GM21367 (cell line): ENCODE measurements around the gene GFAP.

Experiments used
- ATAC-seq: cut with Tn5 transposase; IDR thresholded peaks from one replicate; pipeline ENCODE4 v1.9.1; 2021; ENCODE audit not compliant: unreplicated experiment

GFAP gene

DNA sequence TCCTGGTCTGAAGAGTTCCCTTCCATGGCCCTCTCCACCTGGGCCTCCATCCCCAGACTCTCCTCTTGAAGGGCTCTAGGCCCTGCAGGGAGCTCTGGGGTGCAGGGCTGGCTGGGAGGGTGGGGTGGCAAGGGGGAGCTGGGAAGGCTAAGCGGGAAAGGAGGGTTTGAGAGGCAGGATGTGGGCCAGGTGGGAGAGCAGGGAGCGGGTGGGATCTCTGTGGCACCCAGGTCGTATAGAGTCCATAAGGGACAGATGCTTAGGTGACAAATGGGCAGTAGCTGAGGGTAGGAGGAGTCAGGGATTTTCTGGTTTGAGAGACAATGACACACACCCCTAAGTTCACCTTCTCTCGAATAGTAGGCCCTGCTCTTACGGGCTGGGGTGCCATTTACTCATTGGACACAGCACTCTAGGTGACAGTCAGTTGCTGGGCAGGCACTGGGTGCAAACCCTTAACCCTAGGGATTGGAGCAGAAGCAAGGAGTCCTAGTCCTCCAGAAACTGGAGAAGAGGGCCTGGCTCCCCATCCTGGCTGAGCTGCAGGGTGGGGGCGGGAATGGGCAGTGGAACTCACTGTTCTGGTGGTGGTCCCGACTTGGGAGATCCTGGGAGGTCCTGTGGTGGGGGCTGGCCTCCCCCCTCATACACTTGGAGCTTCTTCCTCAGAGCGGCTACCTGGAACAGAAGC is 16.9 kb upstream of the GFAP start:
- no peak for ATAC-seq

- no peak for ATAC-seq
These were observed 16.1 kb upstream of the GFAP start for GRCh38 chr17:44931376-44931775.

DNA sequence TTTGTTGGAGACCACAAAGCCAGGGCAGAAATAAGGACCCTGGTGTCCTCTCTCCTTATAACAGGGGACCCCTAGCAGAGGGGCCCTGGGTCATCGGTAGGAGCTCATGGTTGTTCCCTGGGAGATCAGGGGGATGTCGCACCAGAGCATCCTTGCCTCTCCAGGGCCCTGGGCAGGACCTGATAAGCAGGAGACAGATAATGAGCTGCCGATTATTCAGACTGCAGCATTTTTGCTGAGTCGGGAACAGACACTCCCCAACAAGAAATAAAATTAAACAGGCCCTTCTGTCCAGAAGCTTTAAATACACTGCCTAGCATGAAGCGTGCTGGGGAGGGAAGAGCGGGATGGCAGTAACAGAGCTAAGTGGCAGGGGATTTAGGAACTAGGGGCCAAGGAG is 15.4 kb upstream of the GFAP start:
- ATAC-seq, result no peak

DNA sequence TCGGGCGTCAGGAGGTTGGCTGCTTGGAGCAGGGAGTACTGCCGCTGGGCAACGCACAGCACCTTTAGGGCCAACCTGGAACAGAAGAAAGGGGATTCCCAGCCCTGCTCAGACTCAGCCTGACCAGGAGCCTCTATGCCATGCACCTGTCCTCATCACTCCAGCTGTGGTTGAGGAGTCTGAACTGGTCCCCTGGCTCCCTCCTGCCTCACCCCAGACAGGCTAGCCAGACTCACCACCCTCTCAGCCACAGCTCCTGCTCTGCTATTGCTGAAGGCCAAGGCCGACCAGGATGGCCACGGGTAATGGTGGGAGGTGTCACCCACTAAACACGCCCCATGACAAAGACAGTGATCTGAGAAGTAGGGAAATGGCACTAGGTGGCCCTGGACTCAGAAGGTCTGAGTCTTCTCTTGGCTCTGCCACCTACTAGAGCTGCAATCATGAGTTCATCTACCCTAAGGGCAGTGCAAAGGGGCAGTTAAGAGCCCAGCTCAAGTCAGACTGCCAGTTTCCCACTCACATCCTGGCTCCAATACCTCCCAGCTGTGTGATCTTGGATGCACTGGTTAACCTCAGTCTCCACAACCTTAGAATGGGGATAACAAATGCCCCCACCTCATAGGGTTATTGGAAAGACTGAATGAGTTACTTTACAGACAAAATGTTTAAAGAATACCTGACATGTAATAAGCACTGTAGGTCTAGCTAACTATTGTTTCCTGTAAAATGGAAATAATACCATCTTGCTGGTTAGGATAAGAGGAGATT is 13.8 kb upstream of the GFAP start:
- no peak for ATAC-seq

DNA sequence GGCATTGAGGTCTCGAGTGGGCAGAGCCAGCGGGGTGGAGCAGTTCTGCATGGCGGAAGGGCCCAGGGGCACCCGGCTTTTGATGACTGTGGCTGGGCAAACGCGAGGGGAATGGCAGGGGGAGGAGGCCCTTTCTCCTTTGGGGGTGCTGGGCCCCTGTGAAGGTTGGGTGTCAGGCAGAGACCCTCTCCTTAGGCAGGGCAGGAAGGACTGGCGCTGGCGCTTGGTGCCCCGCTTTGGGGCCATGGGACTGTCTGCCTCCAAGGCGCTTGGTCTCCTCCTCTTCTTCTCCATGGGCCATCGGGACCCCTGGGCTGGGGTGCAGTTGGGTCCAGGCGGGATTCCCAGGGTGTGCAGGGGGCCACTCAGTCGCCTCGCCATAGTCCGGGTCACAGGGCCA is 12.8 kb upstream of the GFAP start:
- no peak for ATAC-seq

- ATAC-seq, result no peak
These were observed 12.4 kb upstream of the GFAP start for GRCh38 chr17:44927696-44928095.

DNA sequence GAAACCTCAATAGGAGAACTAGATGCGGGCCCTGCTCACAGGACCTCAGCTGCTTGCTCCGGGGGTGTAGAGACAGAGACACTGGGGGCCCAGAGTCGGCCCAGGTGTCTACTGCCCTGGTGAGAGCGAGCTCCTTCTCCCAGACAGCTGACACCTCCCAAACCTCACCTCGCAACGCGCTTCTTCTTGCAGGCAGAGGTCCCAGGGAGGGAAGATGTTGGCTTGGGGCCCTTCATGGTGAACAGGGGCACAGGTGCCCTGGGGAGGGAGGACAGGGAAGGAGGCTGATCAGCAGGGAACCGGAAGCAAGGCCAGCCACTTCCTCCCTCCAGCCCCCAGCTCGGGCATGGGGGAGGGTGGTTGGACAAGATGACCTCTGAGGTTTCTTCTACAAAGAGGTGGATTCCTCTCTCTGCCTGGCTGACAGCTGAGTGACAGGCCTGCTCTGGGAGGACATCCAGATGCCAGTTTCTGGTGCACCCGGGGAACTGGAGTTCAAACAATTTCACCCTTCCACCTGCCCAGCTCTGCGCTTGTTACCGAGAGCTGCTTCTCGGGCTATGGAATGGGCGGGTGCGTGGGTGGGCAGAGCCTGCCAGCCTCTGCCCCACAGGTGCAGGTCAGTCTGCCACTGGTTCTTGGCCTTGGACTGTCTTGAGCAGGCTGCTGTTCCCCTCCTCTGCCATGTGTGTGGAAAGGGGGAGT is 11.7 kb upstream of the GFAP start:
- ATAC-seq, result no peak

GRCh38 chr17:44925731-44926697 is 10.7 kb upstream of the GFAP start:
- no peak for ATAC-seq

GRCh38 chr17:44924107-44924544 is 8.8 kb upstream of the GFAP start:
- no peak for ATAC-seq

DNA sequence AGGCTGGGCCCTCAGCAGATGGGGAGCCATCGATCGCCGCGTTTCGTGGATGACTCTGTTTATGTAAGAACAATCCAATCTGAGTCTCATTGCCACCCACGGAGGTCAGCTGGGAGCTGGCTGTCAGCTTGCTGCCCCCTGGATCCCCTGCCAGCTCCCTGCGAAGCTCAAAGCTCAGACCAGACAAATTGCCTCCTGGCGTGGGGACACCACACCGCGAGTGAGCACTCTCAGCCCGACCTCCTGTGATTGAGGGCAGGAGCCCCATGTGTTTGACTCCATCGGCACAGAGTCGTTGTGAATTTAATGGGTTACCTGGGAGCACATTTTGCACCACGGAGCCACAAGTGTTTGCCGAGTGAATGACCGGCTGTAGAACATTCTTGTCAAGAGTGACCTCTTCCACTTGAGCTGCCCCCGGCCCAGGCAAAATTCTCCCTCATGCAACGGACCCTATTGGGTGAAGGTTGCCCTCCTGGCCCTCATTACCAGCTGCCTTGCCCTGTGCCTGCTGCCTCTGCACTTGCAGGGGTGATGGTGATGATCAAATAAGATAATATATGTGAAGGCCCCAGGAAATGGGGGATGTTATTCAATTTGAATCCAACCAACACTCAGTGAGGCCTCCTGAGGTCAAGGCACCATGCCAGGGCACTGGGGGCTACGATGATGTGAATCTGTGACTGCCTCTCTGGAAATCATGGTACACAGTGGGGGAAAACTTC is 7.6 kb upstream of the GFAP start:
- ATAC-seq, result no peak

DNA sequence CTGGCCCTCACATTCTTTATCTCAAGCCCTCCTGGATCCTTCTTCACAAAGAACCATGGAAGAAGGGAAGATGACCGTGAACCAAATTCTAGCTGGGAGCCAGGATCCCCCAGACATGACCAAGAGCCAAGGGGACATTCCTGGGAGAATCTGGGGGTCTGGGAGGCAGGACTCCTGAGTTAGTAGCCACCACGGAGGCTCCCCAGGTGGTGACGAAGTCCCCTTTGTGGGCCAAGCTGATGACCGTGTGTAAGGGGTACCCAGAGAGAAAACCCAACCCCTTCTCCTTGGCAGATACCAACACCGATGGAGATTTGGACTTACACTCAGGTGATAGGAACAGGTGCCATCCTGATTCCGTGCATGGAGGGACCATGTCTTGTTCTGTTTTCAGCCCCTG is 6.8 kb upstream of the GFAP start:
- ATAC-seq, result no peak

DNA sequence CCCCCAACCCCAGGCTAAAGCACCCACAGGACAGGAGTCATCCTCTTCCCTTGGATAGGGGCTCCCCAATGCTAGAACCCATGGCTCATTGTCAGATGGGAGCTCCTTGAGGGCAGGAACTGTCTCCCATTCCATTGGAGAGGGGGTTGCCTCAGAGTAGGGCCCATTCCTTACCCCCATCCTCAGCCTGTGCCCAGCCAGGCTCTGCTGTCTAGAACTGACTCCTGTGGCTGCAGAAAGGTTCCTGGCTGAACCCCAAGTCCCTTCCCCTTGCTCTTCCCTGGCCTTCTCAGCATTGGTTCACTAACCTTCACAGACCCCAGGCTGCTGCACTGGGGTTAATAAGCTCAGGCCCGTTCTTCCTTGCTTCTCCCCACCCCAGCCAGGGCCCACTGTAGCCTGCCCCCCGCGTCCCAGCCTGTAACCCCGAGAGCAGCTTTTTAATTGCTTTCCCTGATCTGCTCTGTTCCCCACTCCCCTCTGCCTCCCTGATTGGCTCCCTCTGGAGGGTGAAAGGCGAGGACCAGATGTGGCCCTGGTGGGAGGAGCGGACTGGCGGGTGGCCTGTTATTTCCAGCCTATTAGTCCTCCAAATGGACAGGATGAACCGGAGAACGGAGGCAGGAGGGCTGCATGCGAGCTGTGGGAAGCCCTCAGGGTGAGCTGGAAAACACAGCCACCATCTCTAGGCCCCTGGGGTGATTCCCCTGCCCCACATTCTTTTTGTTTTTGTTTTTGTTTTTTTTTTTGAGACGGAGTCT is 6.0 kb upstream of the GFAP start:
- ATAC-seq, result no peak

DNA sequence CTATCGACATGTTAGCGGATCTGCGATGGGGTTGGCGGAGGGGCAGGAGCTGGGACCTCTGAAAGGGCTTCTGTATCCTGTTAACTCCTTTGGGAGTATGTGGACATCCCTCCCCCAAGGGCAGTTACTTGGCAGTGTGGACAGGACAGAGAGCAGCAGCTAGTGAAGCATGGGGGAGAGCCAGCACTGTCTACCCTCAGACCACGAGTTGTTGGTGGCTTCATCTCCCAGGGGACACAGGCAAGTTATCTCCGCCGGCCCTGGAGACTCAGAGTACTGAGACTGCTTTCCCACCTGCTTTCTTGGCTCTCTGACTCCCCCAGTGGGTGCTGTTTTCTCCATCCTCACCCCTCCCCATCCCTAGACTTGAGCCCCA is 5.3 kb upstream of the GFAP start:
- ATAC-seq, result no peak

- ATAC-seq, result no peak
These were observed 4.7 kb upstream of the GFAP start for GRCh38 chr17:44919885-44920564.

GRCh38 chr17:44919411-44919810 is 4.1 kb upstream of the GFAP start:
- no peak for ATAC-seq

- no peak for ATAC-seq
These were observed 2.7 kb upstream of the GFAP start for GRCh38 chr17:44918006-44918405.

GRCh38 chr17:44917456-44917855 is 2.2 kb upstream of the GFAP start:
- no peak for ATAC-seq

- ATAC-seq, result no peak
These were observed 1.5 kb upstream of the GFAP start for GRCh38 chr17:44916781-44917241.
